ENCODE data around the gene SLC2A14.

DNA sequence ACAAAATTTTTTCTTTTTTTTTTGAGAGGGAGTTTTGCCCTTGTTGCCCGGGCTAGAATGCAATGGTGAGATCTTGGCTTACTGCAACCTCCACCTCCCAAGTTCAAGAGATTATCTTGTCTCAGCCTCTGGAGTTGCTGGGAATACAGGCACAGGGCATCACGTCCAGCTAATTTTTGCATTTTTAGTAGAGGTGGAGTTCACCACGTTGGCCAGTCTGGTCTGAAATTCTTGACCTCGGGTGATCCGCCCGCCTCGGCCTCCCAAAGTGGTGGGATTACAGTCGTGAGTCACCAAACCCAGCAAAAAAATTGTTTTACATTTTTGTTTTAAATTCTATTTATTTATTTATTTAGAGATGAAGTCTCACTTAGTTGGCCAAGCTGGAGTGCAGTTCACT is 4.7 kb upstream of the SLC2A14 start:
- TF ChIP-seq, protein P1, sequence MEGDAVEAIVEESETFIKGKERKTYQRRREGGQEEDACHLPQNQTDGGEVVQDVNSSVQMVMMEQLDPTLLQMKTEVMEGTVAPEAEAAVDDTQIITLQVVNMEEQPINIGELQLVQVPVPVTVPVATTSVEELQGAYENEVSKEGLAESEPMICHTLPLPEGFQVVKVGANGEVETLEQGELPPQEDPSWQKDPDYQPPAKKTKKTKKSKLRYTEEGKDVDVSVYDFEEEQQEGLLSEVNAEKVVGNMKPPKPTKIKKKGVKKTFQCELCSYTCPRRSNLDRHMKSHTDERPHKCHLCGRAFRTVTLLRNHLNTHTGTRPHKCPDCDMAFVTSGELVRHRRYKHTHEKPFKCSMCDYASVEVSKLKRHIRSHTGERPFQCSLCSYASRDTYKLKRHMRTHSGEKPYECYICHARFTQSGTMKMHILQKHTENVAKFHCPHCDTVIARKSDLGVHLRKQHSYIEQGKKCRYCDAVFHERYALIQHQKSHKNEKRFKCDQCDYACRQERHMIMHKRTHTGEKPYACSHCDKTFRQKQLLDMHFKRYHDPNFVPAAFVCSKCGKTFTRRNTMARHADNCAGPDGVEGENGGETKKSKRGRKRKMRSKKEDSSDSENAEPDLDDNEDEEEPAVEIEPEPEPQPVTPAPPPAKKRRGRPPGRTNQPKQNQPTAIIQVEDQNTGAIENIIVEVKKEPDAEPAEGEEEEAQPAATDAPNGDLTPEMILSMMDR (IDR thresholded peaks at IDR 0.05; ENCODE audit: low read length), result no peak
- TF ChIP-seq EZH2phosphoT487 (IDR thresholded peaks at IDR 0.05; ENCODE audit: low read length), result no peak
